AG04449 (cell line): Measurements from ENCODE around the gene AAGAB.
"Not testable (repeated sequence)": the region's sequence is repeated elsewhere in the genome, so short reads cannot be mapped to it uniquely, and the experiment has no call there.

ENCODE experiments used
- CTCF ChIA-PET: fragments of 350-600 bp; formaldehyde crosslinking; extraction: SDS; loops from one replicate; lab custom pipeline; 2021; ENCODE audit warnings: antibody characterized with exemption; lab: Yijun Ruan, JAX
- POLR2A ChIA-PET: fragments of 400-600, 350-600 bp; formaldehyde crosslinking; extraction: SDS; loops from one replicate; lab custom pipeline; 2020; ENCODE audit warnings: antibody characterized with exemption, inconsistent platforms; lab: Yijun Ruan, JAX
- DNase-seq: peaks from one replicate; pipeline ENCODE4 v3.0.0-alpha.2; 2010; ENCODE audit warnings: low read depth, low spot score
- H3K4me3 ChIP-seq: 2 replicates; pipeline ENCODE4 v1.5.1; 2011; ENCODE audit warnings: low read depth, mild to moderate bottlenecking, control low read depth, low read length
- CTCF ChIP-seq: IDR thresholded peaks from one replicate; pipeline ENCODE4 v1.5.1; 2011; ENCODE audit warnings: mild to moderate bottlenecking, moderate library complexity, low read length, control low read depth, inconsistent platforms; ENCODE audit not compliant: insufficient read depth; ENCODE audit errors: missing control alignments

AAGAB gene

GRCh38 chr15:67290319-67290718 is 35.9 kb upstream of the AAGAB start:
- H3K4me3 ChIP-seq, result no peak overlapping the region
- no peak for DNase-seq
- no peak for TF ChIP-seq CTCF
- ChIA-PET POLR2A (no interaction called here), CTCF (interaction anchor here (1.5 kb wide), 1 partner anchor 13 kb away, joined by 4 read pairs; no protein-coding TSS in a partner anchor)

DNA sequence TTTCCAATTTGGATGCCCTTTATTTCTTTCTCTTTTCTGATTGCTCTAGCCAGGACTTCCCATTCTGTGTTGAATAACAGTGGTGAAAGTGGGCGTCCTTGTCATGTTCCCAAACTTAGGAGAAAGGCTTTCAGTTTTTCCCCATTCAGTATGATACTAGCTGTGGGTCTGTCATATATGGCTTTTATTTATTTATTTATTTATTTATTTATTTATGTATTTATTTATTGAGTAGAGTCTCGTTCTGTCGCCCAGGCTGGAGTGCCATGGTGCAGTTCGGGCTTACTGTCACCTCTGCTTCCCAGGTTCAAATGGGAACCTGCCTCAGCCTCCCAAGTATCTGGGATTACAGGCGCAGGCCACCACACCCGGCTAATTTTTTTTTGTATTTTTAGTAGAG is 31.9 kb upstream of the AAGAB start:
- POLR2A ChIA-PET, DNase-seq, H3K4me3 ChIP-seq: not testable (repeated sequence)
- CTCF ChIA-PET, result interaction anchor here (0.8 kb wide), 1 partner anchor 9 kb away, joined by 4 read pairs; no protein-coding TSS in a partner anchor

GRCh38 chr15:67285625-67286024 is 31.2 kb upstream of the AAGAB start:
- CTCF ChIA-PET, H3K4me3 ChIP-seq, POLR2A ChIA-PET, DNase-seq: not testable (repeated sequence)

DNA sequence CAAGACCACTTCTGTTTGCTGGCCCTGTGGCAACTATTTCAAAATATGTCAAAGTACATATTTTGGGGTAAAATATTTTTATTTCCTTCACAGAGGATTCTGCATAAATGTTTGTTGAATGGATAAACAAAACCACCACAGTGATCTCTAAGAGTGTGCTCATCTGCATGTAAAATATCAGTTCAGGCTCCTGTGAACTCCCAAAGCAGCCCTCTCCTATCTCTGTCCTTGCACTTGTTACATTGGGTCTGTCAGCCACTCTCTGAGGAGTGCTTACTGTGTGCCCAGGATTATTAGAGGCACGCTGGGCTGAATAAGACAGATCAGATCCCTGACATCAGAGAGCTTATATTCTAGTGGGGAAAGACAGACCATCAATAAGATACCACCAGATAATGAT is 27.3 kb upstream of the AAGAB start:
- ChIA-PET CTCF (interaction anchor here (0.9 to 1.2 kb wide), 2 partner anchors 17 to 335 kb away, joined by 3 to 4 read pairs; no protein-coding TSS in a partner anchor), POLR2A (no interaction called here)
- TF ChIP-seq CTCF, result no peak
- H3K4me3 ChIP-seq, result no peak overlapping the region
- no peak for DNase-seq

DNA sequence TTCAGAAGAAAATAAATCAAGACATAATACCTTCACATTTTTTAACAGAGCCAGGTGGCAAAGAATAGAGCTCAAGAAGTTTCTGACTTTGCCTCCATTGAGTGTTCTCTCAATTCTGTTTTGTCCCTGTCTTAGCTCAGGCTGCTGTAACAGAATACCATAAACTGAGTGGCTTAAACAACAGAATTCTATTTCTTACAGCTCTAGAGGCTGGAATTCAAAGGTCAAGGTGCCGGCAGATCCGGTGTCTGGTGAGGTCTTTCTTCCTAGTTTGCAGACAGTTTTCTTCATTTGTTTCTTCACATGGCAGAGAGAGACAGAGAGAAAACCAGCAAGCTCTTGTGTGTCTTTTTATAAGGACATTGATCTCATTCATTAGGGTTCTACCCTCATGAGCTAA is 25.8 kb upstream of the AAGAB start:
- CTCF ChIA-PET, result interaction anchor here (1.3 to 1.9 kb wide), 2 partner anchors 9 to 24 kb away, joined by 4 to 7 read pairs; no protein-coding TSS in a partner anchor
- TF ChIP-seq CTCF, result no peak

GRCh38 chr15:67276666-67277065 is 22.2 kb upstream of the AAGAB start:
- no peak overlapping the region for H3K4me3 ChIP-seq
- no peak for DNase-seq
- CTCF ChIA-PET, result no interaction called here
- TF ChIP-seq CTCF, result no peak
- POLR2A ChIA-PET, result no interaction called here

More for the DNA sequence above, 25.8 kb upstream of the AAGAB start:
- no peak for DNase-seq
- POLR2A ChIA-PET, result interaction anchor here (1.0 kb wide), 1 partner anchor 26 kb away, joined by 3 read pairs; the partner anchor contains the start of genes AAGAB and IQCH
- no peak overlapping the region for H3K4me3 ChIP-seq

DNA sequence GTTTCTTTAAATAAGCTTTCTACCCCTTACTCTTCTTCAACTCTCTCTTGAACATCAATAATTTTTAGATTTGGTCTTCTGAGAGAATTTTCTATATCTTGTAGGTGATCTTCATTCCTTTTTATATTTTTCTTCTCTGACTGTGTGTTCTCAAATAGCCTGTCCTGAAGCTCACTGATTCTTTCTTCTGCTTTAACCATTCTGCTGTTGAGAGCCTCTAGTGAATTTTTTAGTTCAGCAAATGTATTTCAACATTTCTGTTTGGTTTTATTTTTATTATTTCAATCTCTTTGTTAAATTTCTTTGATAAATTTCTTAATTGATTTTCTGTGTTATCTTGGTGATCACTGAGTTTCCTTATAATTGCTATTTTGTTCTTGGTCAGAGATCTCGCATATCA is 19.8 kb upstream of the AAGAB start:
- TF ChIP-seq CTCF, result no peak
- DNase-seq, result no peak
- CTCF ChIA-PET, result interaction anchor here (0.9 to 1.1 kb wide), 2 partner anchors 20 to 328 kb away, joined by 3 read pairs; partner anchors contain the start of gene AAGAB
- POLR2A ChIA-PET, result no interaction called here
- H3K4me3 ChIP-seq, result no peak overlapping the region
